Measurements from ENCODE around the gene CHRNA4. TPM values are rescaled to one million over a fixed set of nuclear protein-coding genes. Genes with fewer than 3 reads are reported as not detected.

CHRNA4 gene
- total and polyA plus RNA-seq, 4 donors: not detected

GRCh38 chr20:63322146-63322932, 38.8 kb downstream of the CHRNA4 start:
- WGBS, 2 donors: 54 to 63% methylated on average over 34 of the region's 34 CpGs
- Histone ChIP-seq H3K27me3 (ENCODE audit: control insufficient read depth in 1 of 2, insufficient read depth in 2 of 2, low read length in 1 of 2) (no peaks in the 10 kb centered on the region), H3K36me3 (ENCODE audit: control insufficient read depth in 1 of 2, insufficient read depth in 2 of 2, low read length in 1 of 2) (no peaks in the 10 kb centered on the region), H3K9me3 (ENCODE audit: control insufficient read depth, low read length) (no peaks in the 10 kb centered on the region), H3K4me3 (ENCODE audit: low read length in 2 of 2) (no peak overlapping the region), H3K4me1 (ENCODE audit: control insufficient read depth in 1 of 2, insufficient read depth in 2 of 2, low read length in 2 of 2) (no peaks in the 10 kb centered on the region), H3K27ac (ENCODE audit: low read depth in 1 of 2, low read length in 2 of 2) (no peak overlapping the region)
- ATAC-seq (ENCODE audit: low FRiP score) (no peak), DNase-seq (peak; percentile 38 to 70)
- intact Hi-C loops (cut with DNase I): no loop called here

DNA sequence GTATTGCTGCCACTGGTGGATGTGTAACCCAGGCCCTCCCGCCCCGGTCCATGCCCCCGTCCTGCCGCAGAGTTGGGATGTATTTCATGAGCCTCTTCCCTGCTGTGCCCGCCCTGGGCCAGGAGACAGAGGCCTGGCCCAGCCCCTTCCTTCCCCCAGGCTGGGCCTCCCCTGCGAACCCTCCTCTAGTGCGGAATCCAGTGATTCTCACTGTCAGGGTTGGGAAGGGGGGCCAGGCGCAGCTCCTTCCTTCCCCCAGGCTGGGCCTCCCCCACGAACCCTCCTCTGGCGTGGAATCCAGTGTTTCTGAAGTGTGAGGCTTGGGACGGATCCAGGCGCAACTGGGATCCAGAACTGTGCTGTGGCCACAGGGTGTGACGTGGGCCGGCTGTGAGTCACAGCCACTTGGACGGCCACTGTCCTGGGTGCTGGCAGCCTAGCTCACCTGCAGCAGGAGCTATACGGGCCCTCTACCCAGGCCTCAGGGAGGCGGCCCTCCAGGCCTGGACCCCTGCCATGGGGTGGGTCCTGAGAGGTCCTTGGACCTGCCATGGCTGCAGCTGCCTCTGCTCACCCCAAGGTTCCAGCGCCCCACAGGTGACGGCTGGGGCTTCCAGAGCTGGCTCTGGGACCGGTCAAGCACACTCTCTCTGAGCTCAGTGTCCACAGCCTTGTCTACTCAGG, 39.9 kb downstream of the CHRNA4 start:
- 57 to 66% methylated on average over 18 to 20 of the region's 20 CpGs for WGBS, 2 donors
- DNase-seq: peak; percentile 56 to 79

GRCh38 chr20:63320616-63321147, 40.5 kb downstream of the CHRNA4 start:
- no peaks in the 10 kb centered on the region for H3K36me3 ChIP-seq (ENCODE audit: control insufficient read depth in 1 of 2, insufficient read depth in 2 of 2, low read length in 1 of 2)
- H3K27me3 ChIP-seq (ENCODE audit: control insufficient read depth in 1 of 2, insufficient read depth in 2 of 2, low read length in 1 of 2): no peaks in the 10 kb centered on the region
- no peaks in the 10 kb centered on the region for H3K9me3 ChIP-seq (ENCODE audit: control insufficient read depth, low read length)
- ATAC-seq (ENCODE audit: low FRiP score): no peak
- no peak overlapping the region for H3K27ac ChIP-seq (ENCODE audit: low read depth in 1 of 2, low read length in 2 of 2)
- no peak overlapping the region for H3K4me3 ChIP-seq (ENCODE audit: low read length in 2 of 2)
- DNase-seq: peak; percentile 32 to 65
- H3K4me1 ChIP-seq (ENCODE audit: control insufficient read depth in 1 of 2, insufficient read depth in 2 of 2, low read length in 2 of 2): no peaks in the 10 kb centered on the region
- intact Hi-C loops (cut with DNase I): no loop called here
- 71 to 75% methylated on average over 6 to 10 of the region's 10 CpGs for WGBS, 2 donors

More for the DNA sequence above, 39.9 kb downstream of the CHRNA4 start:
- Histone ChIP-seq H3K27ac (ENCODE audit: low read depth in 1 of 2, low read length in 2 of 2) (no peak overlapping the region), H3K4me3 (ENCODE audit: low read length in 2 of 2) (no peak overlapping the region), H3K9me3 (ENCODE audit: control insufficient read depth, low read length) (no peaks in the 10 kb centered on the region), H3K27me3 (ENCODE audit: control insufficient read depth in 1 of 2, insufficient read depth in 2 of 2, low read length in 1 of 2) (no peaks in the 10 kb centered on the region), H3K4me1 (ENCODE audit: control insufficient read depth in 1 of 2, insufficient read depth in 2 of 2, low read length in 2 of 2) (no peaks in the 10 kb centered on the region), H3K36me3 (ENCODE audit: control insufficient read depth in 1 of 2, insufficient read depth in 2 of 2, low read length in 1 of 2) (no peaks in the 10 kb centered on the region)
- intact Hi-C loops (cut with DNase I): no loop called here
- ATAC-seq (ENCODE audit: low FRiP score): peak; percentile 6

GRCh38 chr20:63320041-63320511, 41.1 kb downstream of the CHRNA4 start:
- H3K36me3 ChIP-seq (ENCODE audit: control insufficient read depth in 1 of 2, insufficient read depth in 2 of 2, low read length in 1 of 2): no peaks in the 10 kb centered on the region
- 82 to 88% methylated on average over 22 to 23 of the region's 23 CpGs for WGBS, 2 donors
- no peaks in the 10 kb centered on the region for H3K4me1 ChIP-seq (ENCODE audit: control insufficient read depth in 1 of 2, insufficient read depth in 2 of 2, low read length in 2 of 2)
- no peak overlapping the region for H3K27ac ChIP-seq (ENCODE audit: low read depth in 1 of 2, low read length in 2 of 2)
- no peak overlapping the region for H3K4me3 ChIP-seq (ENCODE audit: low read length in 2 of 2)
- H3K27me3 ChIP-seq (ENCODE audit: control insufficient read depth in 1 of 2, insufficient read depth in 2 of 2, low read length in 1 of 2): no peaks in the 10 kb centered on the region
- DNase-seq: peak; percentile 39 to 67
- ATAC-seq (ENCODE audit: low FRiP score): no peak
- no peaks in the 10 kb centered on the region for H3K9me3 ChIP-seq (ENCODE audit: control insufficient read depth, low read length)
- intact Hi-C loops (cut with DNase I): no loop called here

DNA sequence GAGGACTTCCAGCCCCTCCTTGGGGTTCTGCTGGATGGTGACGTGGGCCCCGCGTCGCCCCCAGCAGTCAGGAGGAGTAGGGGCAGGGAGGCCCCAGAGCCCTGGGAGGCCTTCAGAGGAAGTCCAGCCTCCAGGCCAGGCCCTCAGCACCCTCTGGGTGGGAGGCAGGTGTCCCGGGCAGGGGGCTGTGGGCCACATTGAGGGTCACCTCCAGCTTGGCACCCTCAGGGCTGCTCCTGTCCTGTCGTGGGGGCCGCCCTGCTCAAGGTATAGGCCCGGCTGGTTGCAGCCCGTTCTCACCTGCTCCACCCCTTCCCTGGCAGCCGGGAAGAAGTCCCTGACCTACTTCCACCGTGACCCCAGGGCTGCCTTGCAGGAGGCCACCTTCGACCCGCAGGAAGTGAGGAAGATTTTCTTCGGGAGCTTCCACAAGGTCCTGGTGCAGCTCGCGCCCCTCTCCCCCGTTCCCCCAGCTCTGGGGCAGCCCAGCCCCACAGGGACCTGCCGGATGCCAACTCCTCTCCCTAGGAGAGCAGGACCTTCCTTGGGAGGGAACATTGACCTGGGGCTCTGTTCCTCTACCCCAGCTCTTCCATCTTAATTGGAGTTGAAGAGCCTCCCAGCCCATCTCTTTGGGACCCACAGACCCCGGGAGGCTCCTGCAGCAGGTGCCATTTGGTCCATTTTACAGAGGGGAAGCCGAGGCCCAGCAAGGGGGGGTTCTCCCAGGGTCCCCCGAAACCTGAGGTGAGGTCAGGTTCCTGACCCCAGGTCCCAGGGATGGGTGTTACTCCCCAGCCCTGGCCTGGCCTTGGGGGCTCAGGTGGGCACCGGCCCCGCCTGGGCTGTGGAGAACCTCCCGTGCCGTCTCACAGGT, 41.7 kb downstream of the CHRNA4 start:
- peak; percentile 35 to 63 for DNase-seq
- ATAC-seq (ENCODE audit: low FRiP score): no peak
- H3K9me3 ChIP-seq (ENCODE audit: control insufficient read depth, low read length): no peaks in the 10 kb centered on the region
- no peaks in the 10 kb centered on the region for H3K27me3 ChIP-seq (ENCODE audit: control insufficient read depth in 1 of 2, insufficient read depth in 2 of 2, low read length in 1 of 2)
- no peak overlapping the region for H3K4me3 ChIP-seq (ENCODE audit: low read length in 2 of 2)
- intact Hi-C loops (cut with DNase I): no loop called here
- 82% methylated on average over 25 of the region's 25 CpGs for WGBS, 2 donors
- no peaks in the 10 kb centered on the region for H3K4me1 ChIP-seq (ENCODE audit: control insufficient read depth in 1 of 2, insufficient read depth in 2 of 2, low read length in 2 of 2)
- no peak overlapping the region for H3K27ac ChIP-seq (ENCODE audit: low read depth in 1 of 2, low read length in 2 of 2)
- H3K36me3 ChIP-seq (ENCODE audit: control insufficient read depth in 1 of 2, insufficient read depth in 2 of 2, low read length in 1 of 2): no peaks in the 10 kb centered on the region

DNA sequence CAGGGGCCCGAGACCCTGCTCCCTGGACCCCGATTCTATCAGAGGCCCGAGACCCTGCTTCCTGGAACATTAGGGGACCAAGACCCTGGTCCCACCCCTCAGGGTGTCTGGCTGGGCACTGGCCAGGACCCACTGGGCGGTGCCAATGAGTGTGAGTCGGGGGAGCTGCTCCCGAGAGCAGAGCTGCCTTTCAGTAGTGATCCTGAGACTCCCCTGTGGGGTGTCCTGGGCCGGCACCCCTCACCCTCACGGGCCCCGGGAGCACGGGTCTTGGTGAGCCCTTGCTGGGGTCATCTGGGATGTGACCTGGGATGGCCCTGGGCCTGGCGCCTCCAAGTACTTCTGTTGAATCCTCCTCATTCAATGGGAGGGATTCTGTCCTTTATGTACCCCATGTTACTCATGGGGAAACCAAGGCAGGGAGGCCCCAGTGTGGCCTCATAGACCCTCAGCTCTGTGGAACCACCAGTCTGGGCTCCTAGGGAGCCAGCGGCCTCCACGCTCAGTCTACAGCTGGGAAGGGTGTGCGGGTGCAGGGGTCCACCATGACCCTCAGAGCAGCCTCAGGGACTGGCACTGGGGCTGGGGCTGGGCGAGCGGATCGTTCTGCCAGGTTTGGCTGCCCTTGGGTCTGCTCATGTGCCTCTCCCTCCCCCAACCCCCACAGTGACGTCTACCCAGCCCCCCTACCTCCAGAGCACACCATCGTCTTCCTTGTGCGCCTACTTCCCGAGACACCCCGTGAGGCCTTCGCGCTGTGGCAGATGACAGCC, 42.6 kb downstream of the CHRNA4 start:
- H3K4me3 ChIP-seq (ENCODE audit: low read length in 2 of 2): no peak overlapping the region
- no peaks in the 10 kb centered on the region for H3K4me1 ChIP-seq (ENCODE audit: control insufficient read depth in 1 of 2, insufficient read depth in 2 of 2, low read length in 2 of 2)
- ATAC-seq (ENCODE audit: low FRiP score): no peak
- no peaks in the 10 kb centered on the region for H3K27me3 ChIP-seq (ENCODE audit: control insufficient read depth in 1 of 2, insufficient read depth in 2 of 2, low read length in 1 of 2)
- DNase-seq: peak; percentile 33 to 67
- 83 to 87% methylated on average over 24 of the region's 24 CpGs for WGBS, 2 donors
- H3K27ac ChIP-seq (ENCODE audit: low read depth in 1 of 2, low read length in 2 of 2): no peak overlapping the region
- no peaks in the 10 kb centered on the region for H3K9me3 ChIP-seq (ENCODE audit: control insufficient read depth, low read length)
- H3K36me3 ChIP-seq (ENCODE audit: control insufficient read depth in 1 of 2, insufficient read depth in 2 of 2, low read length in 1 of 2): no peaks in the 10 kb centered on the region
- intact Hi-C loops (cut with DNase I): no loop called here

GRCh38 chr20:63317601-63318291, 43.4 kb downstream of the CHRNA4 start:
- intact Hi-C loops (cut with DNase I): no loop called here
- Histone ChIP-seq H3K27ac (ENCODE audit: low read depth in 1 of 2, low read length in 2 of 2) (no peak overlapping the region), H3K9me3 (ENCODE audit: control insufficient read depth, low read length) (no peaks in the 10 kb centered on the region), H3K4me3 (ENCODE audit: low read length in 2 of 2) (no peak overlapping the region), H3K36me3 (ENCODE audit: control insufficient read depth in 1 of 2, insufficient read depth in 2 of 2, low read length in 1 of 2) (no peaks in the 10 kb centered on the region), H3K4me1 (ENCODE audit: control insufficient read depth in 1 of 2, insufficient read depth in 2 of 2, low read length in 2 of 2) (no peaks in the 10 kb centered on the region), H3K27me3 (ENCODE audit: control insufficient read depth in 1 of 2, insufficient read depth in 2 of 2, low read length in 1 of 2) (no peaks in the 10 kb centered on the region)
- peak; percentile 40 to 70 for DNase-seq
- ATAC-seq (ENCODE audit: low FRiP score): no peak
- WGBS, 2 donors: 77 to 79% methylated on average over 18 of the region's 18 CpGs
